Fibroblast of lung (primary cell): ENCODE data around the gene PHF19. TPM values are rescaled to one million over a fixed set of nuclear protein-coding genes. Genes with fewer than 3 reads are reported as not detected.

Source experiments
- DNase-seq, 2 donors: peaks; one replicate each; pipeline versions ENCODE4 v3.0.0 to v3.0.0-alpha.2; 2010; ENCODE audit warnings: low read depth in 2 of 2
- H2AFZ ChIP-seq: 2 replicates; pipeline ENCODE4 v1.5.1; 2012; ENCODE audit warnings: low read length, control low read depth, inconsistent platforms
- H3K27ac ChIP-seq: 2 replicates; pipeline ENCODE4 v1.5.1; 2011; ENCODE audit warnings: low read length, control low read depth; ENCODE audit not compliant: insufficient read depth
- H3K27me3 ChIP-seq: 2 replicates; pipeline ENCODE4 v1.5.1; 2011; ENCODE audit warnings: mild to moderate bottlenecking, low read length; ENCODE audit not compliant: control insufficient read depth, insufficient read depth
- H3K36me3 ChIP-seq: 2 replicates; pipeline ENCODE4 v1.5.1; 2011; ENCODE audit warnings: low read length; ENCODE audit not compliant: control insufficient read depth, insufficient read depth
- H3K4me1 ChIP-seq: 2 replicates; pipeline ENCODE4 v1.5.1; 2011; ENCODE audit warnings: low read length; ENCODE audit not compliant: control insufficient read depth, insufficient read depth; ENCODE audit errors: extremely low read depth
- H3K4me2 ChIP-seq: 2 replicates; pipeline ENCODE4 v1.5.1; 2011; ENCODE audit warnings: low read length, control low read depth; ENCODE audit not compliant: insufficient read depth; ENCODE audit errors: extremely low read depth
- H3K4me3 ChIP-seq, 4 experiments: fragments of 200-600 bp in 1 of 4; sonication (generic) in 1 of 4; replicated peaks in 1 of 4; 2 replicates each; pipeline ENCODE4 v1.5.1; 2011 to 2016; ENCODE audit warnings: low read length in 4 of 4, low read depth in 3 of 4, mild to moderate bottlenecking in 3 of 4, control low read depth in 2 of 4, inconsistent platforms in 1 of 4, mixed read lengths in 1 of 4; ENCODE audit not compliant: insufficient read depth in 1 of 4; ENCODE audit errors: control extremely low read depth in 1 of 4
- H3K79me2 ChIP-seq: 2 replicates; pipeline ENCODE4 v1.5.1; 2012; ENCODE audit warnings: mild to moderate bottlenecking, low read length, inconsistent platforms; ENCODE audit not compliant: control insufficient read depth, insufficient read depth
- H3K9ac ChIP-seq: 2 replicates; pipeline ENCODE4 v1.5.1; 2011; ENCODE audit warnings: mild to moderate bottlenecking, low read length, control low read depth; ENCODE audit not compliant: insufficient read depth
- H3K9me3 ChIP-seq: 2 replicates; pipeline ENCODE4 v1.5.1; 2012; ENCODE audit warnings: low read depth, low read length; ENCODE audit not compliant: control insufficient read depth, insufficient read depth
- H4K20me1 ChIP-seq: 2 replicates; pipeline ENCODE4 v1.5.1; 2011; ENCODE audit warnings: low read length; ENCODE audit not compliant: control insufficient read depth, insufficient read depth; ENCODE audit errors: extremely low read depth
- EZH2 ChIP-seq: IDR thresholded peaks from 2 replicates; pipeline ENCODE4 v1.5.1; 2012; ENCODE audit warnings: low read length, control low read depth, mild to moderate bottlenecking; ENCODE audit errors: missing control alignments
- polyA plus RNA-seq, 2 donors: library from polyadenylated mRNA; depleted of rRNA in 1 of 2; stranded (reverse) in 1 of 2; unstranded in 1 of 2; fragments of >200 nt; gene quantifications; 2 replicates each; pipeline ENCODE4 v1.2.1, GENCODE V29; 2011 to 2012; ENCODE audit warnings: missing spikeins in 1 of 2
- total RNA-seq: library from RNA; depleted of rRNA; stranded (reverse); fragments of >200 nt; gene quantifications from 2 replicates; pipeline ENCODE4 v1.2.1, GENCODE V29; 2014
- TF ChIP-seq, protein P1 (sequence below), 2 donors: IDR thresholded peaks in 1 of 2; conservative IDR thresholded peaks in 1 of 2; 1 replicate in 1 of 2; 2 replicates in 1 of 2; pipeline ENCODE4 v1.5.1; 2011 to 2012; ENCODE audit warnings: low read length in 2 of 2, control low read depth in 1 of 2, inconsistent platforms in 1 of 2, low read depth in 1 of 2, mild to moderate bottlenecking in 1 of 2

Gene PHF19
- total and polyA plus RNA-seq, 2 donors (not counting 1 experiment from before 2014, with no cell fraction given) = 21.4 to 38.3 TPM

DNA sequence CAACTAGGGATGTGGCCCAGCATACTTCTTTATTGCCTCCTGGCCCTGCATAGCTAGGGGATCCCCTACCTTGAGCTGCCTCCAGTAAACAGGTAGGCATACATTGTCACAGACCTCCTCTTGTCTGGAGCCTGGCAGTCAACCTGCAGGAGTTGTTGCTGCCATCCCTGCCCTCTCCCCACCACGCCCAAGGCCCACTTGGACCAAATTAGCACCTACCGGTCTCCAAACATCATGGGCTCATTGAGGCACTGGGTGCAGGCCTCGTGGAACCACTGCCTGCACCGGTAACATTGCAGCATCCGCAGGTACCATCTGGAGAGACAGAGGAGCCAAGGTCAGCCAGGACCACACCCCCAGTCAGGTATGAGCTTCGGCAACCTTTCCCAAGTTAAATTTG, 10.3 kb downstream of the PHF19 start:
- DNase-seq = no peak
- TF ChIP-seq EZH2 = no peak
- TF ChIP-seq, protein P1, sequence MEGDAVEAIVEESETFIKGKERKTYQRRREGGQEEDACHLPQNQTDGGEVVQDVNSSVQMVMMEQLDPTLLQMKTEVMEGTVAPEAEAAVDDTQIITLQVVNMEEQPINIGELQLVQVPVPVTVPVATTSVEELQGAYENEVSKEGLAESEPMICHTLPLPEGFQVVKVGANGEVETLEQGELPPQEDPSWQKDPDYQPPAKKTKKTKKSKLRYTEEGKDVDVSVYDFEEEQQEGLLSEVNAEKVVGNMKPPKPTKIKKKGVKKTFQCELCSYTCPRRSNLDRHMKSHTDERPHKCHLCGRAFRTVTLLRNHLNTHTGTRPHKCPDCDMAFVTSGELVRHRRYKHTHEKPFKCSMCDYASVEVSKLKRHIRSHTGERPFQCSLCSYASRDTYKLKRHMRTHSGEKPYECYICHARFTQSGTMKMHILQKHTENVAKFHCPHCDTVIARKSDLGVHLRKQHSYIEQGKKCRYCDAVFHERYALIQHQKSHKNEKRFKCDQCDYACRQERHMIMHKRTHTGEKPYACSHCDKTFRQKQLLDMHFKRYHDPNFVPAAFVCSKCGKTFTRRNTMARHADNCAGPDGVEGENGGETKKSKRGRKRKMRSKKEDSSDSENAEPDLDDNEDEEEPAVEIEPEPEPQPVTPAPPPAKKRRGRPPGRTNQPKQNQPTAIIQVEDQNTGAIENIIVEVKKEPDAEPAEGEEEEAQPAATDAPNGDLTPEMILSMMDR (conservative IDR thresholded peaks at IDR 0.05 in 1 of 2, IDR thresholded peaks at IDR 0.05 in 1 of 2; ENCODE audit: low read depth in 1 of 2, low read length in 2 of 2) = no peak
- H3K27me3 ChIP-seq = no peaks in the 10 kb centered on the region
- H2AFZ ChIP-seq = no peak overlapping the region
- H3K4me1 ChIP-seq = peaks cover 10% of the 10 kb centered on the region
- H4K20me1 ChIP-seq = no peaks in the 10 kb centered on the region
- H3K79me2 ChIP-seq = no peaks in the 10 kb centered on the region
- no peak overlapping the region for H3K9ac ChIP-seq
- H3K4me3 ChIP-seq = no peak overlapping the region
- H3K27ac ChIP-seq = no peak overlapping the region
- H3K9me3 ChIP-seq = no peaks in the 10 kb centered on the region
- H3K4me2 ChIP-seq = no peak overlapping the region
- peaks cover 22% of the 10 kb centered on the region for H3K36me3 ChIP-seq

DNA sequence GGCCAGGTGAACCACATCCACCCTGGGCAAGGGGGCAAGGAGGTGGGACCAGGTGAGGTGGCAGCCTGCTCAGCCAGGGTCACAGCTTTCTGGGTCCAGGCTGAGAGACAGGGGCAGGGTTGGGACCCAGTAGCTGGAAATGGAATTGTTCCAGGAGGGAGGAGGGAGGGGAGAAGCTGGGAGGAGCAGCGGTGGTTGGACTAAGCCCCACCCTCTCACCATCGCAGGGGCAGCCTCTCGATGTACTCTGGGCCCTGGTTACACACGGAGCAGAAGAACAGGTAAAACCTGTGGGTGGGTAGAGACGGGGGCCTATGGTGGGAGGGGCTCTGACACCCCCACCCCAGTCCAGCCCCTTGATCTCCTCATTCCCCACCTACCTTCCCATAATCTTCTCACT, 11.2 kb downstream of the PHF19 start:
- no peak overlapping the region for H2AFZ ChIP-seq
- no peaks in the 10 kb centered on the region for H3K9me3 ChIP-seq
- peaks cover 30% of the 10 kb centered on the region for H3K36me3 ChIP-seq
- no peaks in the 10 kb centered on the region for H3K79me2 ChIP-seq
- no peak overlapping the region for H3K27ac ChIP-seq
- peaks cover 10% of the 10 kb centered on the region for H3K4me1 ChIP-seq
- no peak overlapping the region for H3K4me3 ChIP-seq
- no peaks in the 10 kb centered on the region for H3K27me3 ChIP-seq
- TF ChIP-seq EZH2 = no peak
- TF ChIP-seq, protein P1 (conservative IDR thresholded peaks at IDR 0.05 in 1 of 2, IDR thresholded peaks at IDR 0.05 in 1 of 2; ENCODE audit: low read depth in 1 of 2, low read length in 2 of 2) = no peak
- no peak overlapping the region for H3K9ac ChIP-seq
- H3K4me2 ChIP-seq = no peak overlapping the region
- no peak for DNase-seq
- H4K20me1 ChIP-seq = no peaks in the 10 kb centered on the region

DNA sequence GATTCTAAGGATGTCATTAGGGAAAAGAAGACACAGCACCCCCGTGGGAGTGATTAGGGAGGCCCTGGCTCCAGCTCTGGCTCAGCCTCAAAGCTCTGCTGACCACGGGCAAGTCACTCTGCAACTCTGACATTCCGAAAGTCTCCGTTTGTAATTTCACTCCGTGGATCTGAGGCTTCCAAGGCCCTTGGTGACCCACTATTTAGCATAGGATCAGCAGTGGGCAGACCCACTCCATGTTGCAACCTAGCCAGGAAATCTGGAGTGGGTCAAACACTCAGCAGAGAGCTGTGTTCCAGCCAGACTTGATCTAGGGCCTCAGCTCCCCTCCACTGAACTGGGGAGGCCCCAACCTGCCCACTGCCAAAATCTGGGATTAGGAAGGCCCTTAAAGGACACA, 11.8 kb downstream of the PHF19 start:
- no peak for DNase-seq
- peaks cover 33% of the 10 kb centered on the region for H3K36me3 ChIP-seq
- H3K9ac ChIP-seq = no peak overlapping the region
- no peak overlapping the region for H3K4me2 ChIP-seq
- no peaks in the 10 kb centered on the region for H3K27me3 ChIP-seq
- no peaks in the 10 kb centered on the region for H4K20me1 ChIP-seq
- H2AFZ ChIP-seq = no peak overlapping the region
- H3K4me3 ChIP-seq = no peak overlapping the region
- peaks cover 10% of the 10 kb centered on the region for H3K4me1 ChIP-seq
- H3K27ac ChIP-seq = no peak overlapping the region
- no peak for TF ChIP-seq EZH2
- TF ChIP-seq, protein P1 (conservative IDR thresholded peaks at IDR 0.05 in 1 of 2, IDR thresholded peaks at IDR 0.05 in 1 of 2; ENCODE audit: low read depth in 1 of 2, low read length in 2 of 2) = no peak
- no peaks in the 10 kb centered on the region for H3K9me3 ChIP-seq
- H3K79me2 ChIP-seq = no peaks in the 10 kb centered on the region
